HepG2 (cell line): ENCODE results near the gene SAPCD1. TPM values are rescaled to one million over a fixed set of nuclear protein-coding genes. Genes with fewer than 3 reads are reported as not detected.

Experiments used
- BORCS8-MEF2B ChIP-seq: sonication (generic); formaldehyde crosslinking; IDR thresholded peaks from 2 replicates; pipeline ENCODE4 v1.8.0; 2022; ENCODE audit warnings: mild to moderate bottlenecking, missing genetic modification reagents
- ETV6 ChIP-seq: sonication (generic); formaldehyde crosslinking; conservative IDR thresholded peaks from 2 replicates; pipeline ENCODE4 v1.4.0; 2020; ENCODE audit warnings: missing genetic modification reagents
- GABPB1 ChIP-seq: IDR thresholded peaks from 2 replicates; pipeline ENCODE4 v1.6.1; 2016; ENCODE audit warnings: mild to moderate bottlenecking, missing genetic modification reagents, moderate library complexity, missing compliant biosample characterization
- HNRNPLL ChIP-seq: fragments of 200-400 bp; formaldehyde crosslinking; IDR thresholded peaks from 2 replicates; pipeline ENCODE4 v1.6.1; 2017; ENCODE audit warnings: mild to moderate bottlenecking, low read depth, low read length; ENCODE audit not compliant: poor library complexity, severe bottlenecking
- KDM6A ChIP-seq: IDR thresholded peaks from 2 replicates; pipeline ENCODE4 v1.6.1; 2016; ENCODE audit warnings: low read depth
- MAF1 ChIP-seq: sonication (generic); formaldehyde crosslinking; IDR thresholded peaks from 2 replicates; pipeline ENCODE4 v1.5.0; 2020; ENCODE audit warnings: missing genetic modification reagents, borderline replicate concordance
- MIER3 ChIP-seq: IDR thresholded peaks from 2 replicates; pipeline ENCODE4 v1.6.1; 2016; ENCODE audit warnings: missing compliant biosample characterization, borderline replicate concordance
- RAD21 ChIP-seq: fragments of 450-650 bp; formaldehyde crosslinking; IDR thresholded peaks from 2 replicates; pipeline ENCODE4 v1.5.0; 2020; ENCODE audit warnings: mild to moderate bottlenecking
- RFXANK ChIP-seq: IDR thresholded peaks from 2 replicates; pipeline ENCODE4 v1.6.1; 2016
- SMARCC2 ChIP-seq: fragments of 450-650 bp; IDR thresholded peaks from 2 replicates; pipeline ENCODE4 v1.6.1; 2017; ENCODE audit warnings: antibody characterized with exemption, mild to moderate bottlenecking
- SYNCRIP ChIP-seq: fragments of 200-400 bp; formaldehyde crosslinking; IDR thresholded peaks from 2 replicates; pipeline ENCODE4 v1.6.1; 2018; ENCODE audit warnings: mild to moderate bottlenecking, low read depth, low read length; ENCODE audit not compliant: insufficient read depth
- TOPORS ChIP-seq: sonication (generic); formaldehyde crosslinking; IDR thresholded peaks from 2 replicates; pipeline ENCODE4 v1.8.0; 2023; ENCODE audit warnings: mild to moderate bottlenecking, missing genetic modification reagents
- TRIM24 ChIP-seq: sonication (generic); formaldehyde crosslinking; IDR thresholded peaks from 2 replicates; pipeline ENCODE4 v1.8.0; 2022; ENCODE audit warnings: mild to moderate bottlenecking, missing genetic modification reagents
- ZKSCAN1 ChIP-seq: fragments of 150-350 bp; IDR thresholded peaks from 2 replicates; pipeline ENCODE4 v1.6.1; 2014; ENCODE audit warnings: low read length
- ZMAT3 ChIP-seq: sonication (generic); formaldehyde crosslinking; conservative IDR thresholded peaks from 2 replicates; pipeline ENCODE4 v1.7.0; 2021; ENCODE audit warnings: missing genetic modification reagents
- ZNF224 ChIP-seq: sonication (generic); formaldehyde crosslinking; IDR thresholded peaks from 2 replicates; pipeline ENCODE4 v1.5.0; 2020; ENCODE audit warnings: mild to moderate bottlenecking, missing genetic modification reagents
- ZNF296 ChIP-seq: sonication (generic); formaldehyde crosslinking; conservative IDR thresholded peaks from 2 replicates; pipeline ENCODE4 v1.5.0; 2020; ENCODE audit warnings: mild to moderate bottlenecking, missing genetic modification reagents
- ZNF329 ChIP-seq: sonication (generic); formaldehyde crosslinking; IDR thresholded peaks from 2 replicates; pipeline ENCODE4 v1.9.0; 2021; ENCODE audit warnings: low read depth, mild to moderate bottlenecking, missing genetic modification reagents
- ZNF350 ChIP-seq: sonication (generic); formaldehyde crosslinking; IDR thresholded peaks from 2 replicates; pipeline ENCODE4 v1.4.0; 2020; ENCODE audit warnings: mild to moderate bottlenecking, low read depth, missing genetic modification reagents, borderline replicate concordance
- ZNF788 ChIP-seq: sonication (generic); formaldehyde crosslinking; IDR thresholded peaks from 2 replicates; pipeline ENCODE4 v1.5.0; 2020; ENCODE audit warnings: mild to moderate bottlenecking, missing genetic modification reagents, borderline replicate concordance
- polyA plus RNA-seq, 8 experiments: library from polyadenylated mRNA; depleted of rRNA in 3 of 8; stranded (reverse) in 7 of 8; unstranded in 1 of 8; fragments of >200 nt; fragmentation: Illumina TruSeq in 4 of 8; extraction: Trizol in 4 of 8; gene quantifications; 2 replicates each; pipeline versions ENCODE4 v1.2.1 to v1.2.3, GENCODE V29; 2011 to 2016; ENCODE audit warnings: low read depth in 4 of 8, missing spikeins in 1 of 8, mixed read lengths in 1 of 8; ENCODE audit not compliant: insufficient read depth in 1 of 8
- total RNA-seq, 5 experiments: library from RNA; depleted of rRNA; stranded (reverse); fragments of >200 nt; fragmentation: Illumina TruSeq; extraction: Trizol; gene quantifications; 2 replicates each; pipeline ENCODE4 v1.2.3, GENCODE V29; 2016; ENCODE audit warnings: low read depth in 1 of 5
- TF ChIP-seq, protein P1 (sequence below): sonication (generic); formaldehyde crosslinking; IDR thresholded peaks from 2 replicates; pipeline ENCODE4 v1.8.1; 2023; ENCODE audit warnings: missing genetic modification reagents, mild to moderate bottlenecking, borderline replicate concordance
- TF ChIP-seq, protein P2 (sequence below): sonication (generic); formaldehyde crosslinking; IDR thresholded peaks from 2 replicates; pipeline ENCODE4 v1.4.0; 2020; ENCODE audit warnings: missing genetic modification reagents
- TF ChIP-seq, protein P3 (sequence below): sonication (generic); formaldehyde crosslinking; IDR thresholded peaks from 2 replicates; pipeline ENCODE4 v1.4.0; 2020; ENCODE audit warnings: missing genetic modification reagents, mild to moderate bottlenecking, borderline replicate concordance

SAPCD1 gene
- total and polyA plus RNA-seq, 2 of the 13 experiments (the other 11 are each of a cell fraction or from before 2014, with no cell fraction given) = 2.5 to 3.9 TPM

DNA sequence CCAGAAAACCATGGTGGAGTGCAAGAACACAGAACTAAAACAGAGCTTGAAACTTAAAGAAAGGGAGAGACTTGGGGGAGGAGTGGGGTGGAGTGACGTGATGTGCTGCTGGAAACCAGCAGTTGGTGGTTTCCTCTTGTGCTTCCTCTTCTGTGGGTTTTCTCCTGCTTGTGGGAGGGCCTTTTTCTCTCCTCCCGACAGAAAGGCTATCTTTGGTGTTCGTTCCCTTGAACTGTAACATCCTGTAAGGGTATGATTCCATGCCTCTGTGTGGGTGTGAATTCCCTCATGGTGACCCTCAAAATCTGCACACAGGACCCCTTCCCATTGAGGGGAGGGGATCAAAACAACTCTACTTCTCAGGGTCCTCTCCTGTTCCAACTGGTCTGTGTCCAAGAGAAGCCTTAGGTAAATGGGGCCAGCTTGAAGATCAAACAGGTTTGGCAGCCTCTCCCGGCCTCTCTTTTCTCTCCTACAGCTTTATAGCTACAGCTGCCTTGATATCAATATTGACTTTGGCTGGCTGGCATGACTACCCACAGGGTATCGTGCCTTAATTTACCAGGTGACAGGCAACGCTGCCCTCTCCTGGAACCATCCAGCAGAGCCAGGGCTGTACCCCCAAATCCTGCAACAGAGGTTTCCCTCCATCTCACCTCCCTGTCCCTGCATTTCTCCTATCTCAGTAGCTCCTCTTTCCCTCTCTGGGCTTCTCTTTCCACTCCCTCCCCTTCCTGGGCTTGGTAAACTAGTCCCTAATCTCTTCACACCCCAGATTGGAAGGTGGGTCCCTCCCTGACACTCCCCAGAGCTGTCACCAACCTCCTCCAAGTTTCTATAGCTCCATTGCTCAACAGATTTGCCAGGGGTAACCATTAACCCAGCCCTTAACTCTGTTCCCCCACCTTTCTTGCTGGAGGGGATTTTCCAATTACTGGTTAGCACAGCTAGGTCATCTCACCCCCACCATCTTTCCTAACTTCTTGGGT lies 24.2 kb upstream of the SAPCD1 start (continued):
- TF ChIP-seq, protein P1, sequence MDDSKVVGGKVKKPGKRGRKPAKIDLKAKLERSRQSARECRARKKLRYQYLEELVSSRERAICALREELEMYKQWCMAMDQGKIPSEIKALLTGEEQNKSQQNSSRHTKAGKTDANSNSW = no peak
- TF ChIP-seq ZNF788 (CRISPR knock-in tag) = peak; percentile 81; the same call in 1 of the 2 replicates
- TF ChIP-seq ZKSCAN1 = no peak
- no peak for TF ChIP-seq SYNCRIP
- TF ChIP-seq ZNF224 (CRISPR knock-in tag) = 0 out of 2 replicates have a peak, but pooled peaks have one; percentile 46
- TF ChIP-seq ZNF296 = no peak
- peak; percentile 63; the same call in 1 of the 2 replicates for TF ChIP-seq KDM6A (CRISPR knock-in tag)
- TF ChIP-seq ZMAT3 (CRISPR knock-in tag) = no peak; the same call in 1 of the 2 replicates
- TF ChIP-seq RAD21 = peak; percentile 38; the same call in 1 of the 2 replicates
- TF ChIP-seq, protein P2, sequence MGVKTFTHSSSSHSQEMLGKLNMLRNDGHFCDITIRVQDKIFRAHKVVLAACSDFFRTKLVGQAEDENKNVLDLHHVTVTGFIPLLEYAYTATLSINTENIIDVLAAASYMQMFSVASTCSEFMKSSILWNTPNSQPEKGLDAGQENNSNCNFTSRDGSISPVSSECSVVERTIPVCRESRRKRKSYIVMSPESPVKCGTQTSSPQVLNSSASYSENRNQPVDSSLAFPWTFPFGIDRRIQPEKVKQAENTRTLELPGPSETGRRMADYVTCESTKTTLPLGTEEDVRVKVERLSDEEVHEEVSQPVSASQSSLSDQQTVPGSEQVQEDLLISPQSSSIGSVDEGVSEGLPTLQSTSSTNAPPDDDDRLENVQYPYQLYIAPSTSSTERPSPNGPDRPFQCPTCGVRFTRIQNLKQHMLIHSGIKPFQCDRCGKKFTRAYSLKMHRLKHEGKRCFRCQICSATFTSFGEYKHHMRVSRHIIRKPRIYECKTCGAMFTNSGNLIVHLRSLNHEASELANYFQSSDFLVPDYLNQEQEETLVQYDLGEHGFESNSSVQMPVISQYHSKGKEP (CRISPR knock-in tag) = no peak
- TF ChIP-seq ETV6 (CRISPR knock-in tag) = no peak; the same call in 1 of the 2 replicates
- TF ChIP-seq RFXANK = no peak
- TF ChIP-seq SMARCC2 = no peak
- no peak; the same call in 1 of the 2 replicates for TF ChIP-seq GABPB1 (CRISPR knock-in tag)
- no peak for TF ChIP-seq TRIM24 (CRISPR knock-in tag)
- TF ChIP-seq BORCS8-MEF2B (CRISPR knock-in tag) = peak; percentile 88; the same call in 1 of the 2 replicates
- TF ChIP-seq MIER3 (CRISPR knock-in tag) = 0 out of 2 replicates have a peak, but pooled peaks have one; percentile 23
- no peak for TF ChIP-seq ZNF329 (CRISPR knock-in tag)
- no peak for TF ChIP-seq ZNF350
- TF ChIP-seq TOPORS (CRISPR knock-in tag) = no peak
- no peak for TF ChIP-seq MAF1
- no peak for TF ChIP-seq HNRNPLL
- TF ChIP-seq, protein P3, sequence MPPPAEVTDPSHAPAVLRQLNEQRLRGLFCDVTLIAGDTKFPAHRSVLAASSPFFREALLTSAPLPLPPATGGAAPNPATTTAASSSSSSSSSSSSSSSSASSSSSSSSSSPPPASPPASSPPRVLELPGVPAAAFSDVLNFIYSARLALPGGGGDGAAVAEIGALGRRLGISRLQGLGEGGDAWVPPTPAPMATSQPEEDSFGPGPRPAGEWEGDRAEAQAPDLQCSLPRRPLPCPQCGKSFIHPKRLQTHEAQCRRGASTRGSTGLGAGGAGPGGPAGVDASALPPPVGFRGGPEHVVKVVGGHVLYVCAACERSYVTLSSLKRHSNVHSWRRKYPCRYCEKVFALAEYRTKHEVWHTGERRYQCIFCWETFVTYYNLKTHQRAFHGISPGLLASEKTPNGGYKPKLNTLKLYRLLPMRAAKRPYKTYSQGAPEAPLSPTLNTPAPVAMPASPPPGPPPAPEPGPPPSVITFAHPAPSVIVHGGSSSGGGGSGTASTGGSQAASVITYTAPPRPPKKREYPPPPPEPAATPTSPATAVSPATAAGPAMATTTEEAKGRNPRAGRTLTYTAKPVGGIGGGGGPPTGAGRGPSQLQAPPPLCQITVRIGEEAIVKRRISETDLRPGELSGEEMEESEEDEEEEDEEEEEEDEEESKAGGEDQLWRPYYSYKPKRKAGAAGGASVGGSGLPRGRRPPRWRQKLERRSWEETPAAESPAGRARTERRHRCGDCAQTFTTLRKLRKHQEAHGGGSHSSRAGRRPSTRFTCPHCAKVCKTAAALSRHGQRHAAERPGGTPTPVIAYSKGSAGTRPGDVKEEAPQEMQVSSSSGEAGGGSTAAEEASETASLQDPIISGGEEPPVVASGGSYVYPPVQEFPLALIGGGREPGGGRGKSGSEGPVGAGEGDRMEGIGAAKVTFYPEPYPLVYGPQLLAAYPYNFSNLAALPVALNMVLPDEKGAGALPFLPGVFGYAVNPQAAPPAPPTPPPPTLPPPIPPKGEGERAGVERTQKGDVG = no peak
